IPS-18c (cell line): ENCODE measurements around the gene SMIM33.
"Not testable (repeated sequence)": the region's sequence is repeated elsewhere in the genome, so short reads cannot be mapped to it uniquely, and the experiment has no call there.

Source experiments
- H3K4me3 ChIP-seq: 2 replicates; pipeline ENCODE4 v1.7.0; 2013; ENCODE audit warnings: low read depth, mild to moderate bottlenecking, low read length, moderate library complexity; ENCODE audit not compliant: insufficient read depth
- H3K9me3 ChIP-seq: one replicate; pipeline ENCODE4 v1.6.1; 2013; ENCODE audit warnings: mild to moderate bottlenecking, low read length, moderate library complexity; ENCODE audit not compliant: control insufficient read depth, insufficient read depth

The SMIM33 gene

GRCh38 chr5:139470821-139471300 lies at the start of gene SMIM33:
SMIM33 (plus strand) TSS chr5:139471004; CDS start chr5:139471122, 118 bp downstream.
- Histone ChIP-seq H3K4me3 (no peak within 1 kb of the TSS), H3K9me3 (no peaks in the 10 kb centered on the region)

GRCh38 chr5:139422307-139422893 lies 48.4 kb upstream of the SMIM33 start:
- no peaks in the 10 kb centered on the region for H3K9me3 ChIP-seq
- no peak overlapping the region for H3K4me3 ChIP-seq

- no peak overlapping the region for H3K4me3 ChIP-seq
- H3K9me3 ChIP-seq: no peaks in the 10 kb centered on the region
Measured at GRCh38 chr5:139425497-139425896, 45.3 kb upstream of the SMIM33 start.

GRCh38 chr5:139426203-139426885 lies 44.5 kb upstream of the SMIM33 start:
- no peak overlapping the region for H3K4me3 ChIP-seq
- H3K9me3 ChIP-seq: no peaks in the 10 kb centered on the region

- Histone ChIP-seq H3K9me3 (no peaks in the 10 kb centered on the region), H3K4me3 (no peak overlapping the region)
Measured at GRCh38 chr5:139430015-139430414, 40.8 kb upstream of the SMIM33 start.

GRCh38 chr5:139431706-139432105 lies 39.1 kb upstream of the SMIM33 start:
- Histone ChIP-seq H3K4me3 (no peak overlapping the region), H3K9me3 (no peaks in the 10 kb centered on the region)

GRCh38 chr5:139435676-139436075 lies 35.1 kb upstream of the SMIM33 start:
- H3K4me3 ChIP-seq: no peak overlapping the region
- peaks cover 2% of the 10 kb centered on the region for H3K9me3 ChIP-seq

- H3K9me3 ChIP-seq: peaks cover 2% of the 10 kb centered on the region
- peak overlapping the region; percentile 99 for H3K4me3 ChIP-seq
Measured at GRCh38 chr5:139438707-139439012, 32.1 kb upstream of the SMIM33 start.

- Histone ChIP-seq H3K9me3 (peaks cover 2% of the 10 kb centered on the region), H3K4me3 (peak within 1 kb of the TSS; percentile 99)
Measured at GRCh38 chr5:139439013-139439903, 31.5 kb upstream of the SMIM33 start, which contains the start of gene DNAJC18. DNAJC18 (minus strand) TSS chr5:139439525; CDS start chr5:139439445, 80 bp downstream.

GRCh38 chr5:139440416-139440815 lies 30.4 kb upstream of the SMIM33 start:
- not testable (repeated sequence) for H3K9me3 ChIP-seq, H3K4me3 ChIP-seq

- Histone ChIP-seq H3K4me3 (no peak overlapping the region), H3K9me3 (peaks cover 2% of the 10 kb centered on the region)
Measured at GRCh38 chr5:139443831-139444453, 26.9 kb upstream of the SMIM33 start.

- Histone ChIP-seq H3K4me3 (no peak overlapping the region), H3K9me3 (no peaks in the 10 kb centered on the region)
Measured at GRCh38 chr5:139445325-139446170, 25.3 kb upstream of the SMIM33 start.

GRCh38 chr5:139446956-139447779 lies 23.6 kb upstream of the SMIM33 start:
- H3K4me3 ChIP-seq: no peak overlapping the region
- H3K9me3 ChIP-seq: no peaks in the 10 kb centered on the region

- Histone ChIP-seq H3K9me3 (no peaks in the 10 kb centered on the region), H3K4me3 (no peak overlapping the region)
Measured at GRCh38 chr5:139451176-139451575, 19.6 kb upstream of the SMIM33 start.

GRCh38 chr5:139451878-139452660 lies 18.7 kb upstream of the SMIM33 start:
- H3K4me3 ChIP-seq: no peak overlapping the region
- H3K9me3 ChIP-seq: no peaks in the 10 kb centered on the region
